Measurements from ENCODE around the gene PTPN20.

The PTPN20 gene

DNA sequence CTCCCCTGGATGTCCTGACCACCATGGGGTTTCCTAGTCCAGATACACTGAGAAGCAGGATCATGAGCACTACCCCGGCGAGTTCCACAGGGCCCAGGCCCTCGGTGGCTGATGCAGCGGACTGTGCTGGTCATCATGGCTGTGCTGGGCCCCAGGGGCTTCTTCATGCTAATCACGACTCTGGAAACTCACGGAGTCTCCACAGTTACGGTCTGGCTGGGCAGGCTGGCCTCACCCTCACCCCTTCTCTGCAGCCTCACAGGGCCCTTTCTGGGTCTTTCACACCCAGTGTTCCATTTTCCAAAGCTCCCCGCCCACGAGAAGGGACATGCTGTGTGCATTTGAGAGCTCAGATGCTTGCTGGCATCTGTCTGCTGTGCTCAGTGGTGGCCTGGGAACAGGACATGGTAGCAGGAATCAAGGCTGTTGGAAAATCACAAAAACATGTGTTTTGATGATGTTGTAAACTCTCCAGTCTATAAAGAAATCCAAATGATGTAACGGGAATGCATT, 119.0 kb downstream of the PTPN20 start:
- no peaks in the 10 kb centered on the region for H3K4me1 ChIP-seq (ENCODE audit: insufficient read depth, low read length)
- 93% methylated on average over 10 of the region's 10 CpGs for WGBS
- no peaks in the 10 kb centered on the region for H3K27me3 ChIP-seq (ENCODE audit: insufficient read depth, low read length)
- H3K9ac ChIP-seq (ENCODE audit: low read depth, low read length), result no peak overlapping the region
- H3K36me3 ChIP-seq (ENCODE audit: insufficient read depth, low read length), result no peaks in the 10 kb centered on the region
- no peaks in the 10 kb centered on the region for H3K9me3 ChIP-seq (ENCODE audit: insufficient read depth, low read depth, low read length)
- no peak overlapping the region for H3K27ac ChIP-seq (ENCODE audit: low read depth, low read length)
- H3K4me3 ChIP-seq (ENCODE audit: low read length), result no peak overlapping the region

- Histone ChIP-seq H3K4me1 (ENCODE audit: insufficient read depth, low read length) (no peaks in the 10 kb centered on the region), H3K36me3 (ENCODE audit: insufficient read depth, low read length) (no peaks in the 10 kb centered on the region), H3K27ac (ENCODE audit: low read depth, low read length) (no peak overlapping the region), H3K4me3 (ENCODE audit: low read length) (no peak overlapping the region), H3K9ac (ENCODE audit: low read depth, low read length) (no peak overlapping the region), H3K9me3 (ENCODE audit: insufficient read depth, low read depth, low read length) (no peaks in the 10 kb centered on the region), H3K27me3 (ENCODE audit: insufficient read depth, low read length) (no peaks in the 10 kb centered on the region)
- whole genome bisulfite sequencing, result 87% methylated on average over 7 of the region's 7 CpGs
Observed at GRCh38 chr10:47031211-47031900, 120.1 kb downstream of the PTPN20 start.

GRCh38 chr10:47031901-47032465, 120.8 kb downstream of the PTPN20 start:
- H3K9me3 ChIP-seq (ENCODE audit: insufficient read depth, low read depth, low read length), result no peaks in the 10 kb centered on the region
- no peaks in the 10 kb centered on the region for H3K36me3 ChIP-seq (ENCODE audit: insufficient read depth, low read length)
- no peaks in the 10 kb centered on the region for H3K4me1 ChIP-seq (ENCODE audit: insufficient read depth, low read length)
- no peaks in the 10 kb centered on the region for H3K27me3 ChIP-seq (ENCODE audit: insufficient read depth, low read length)
- H3K9ac ChIP-seq (ENCODE audit: low read depth, low read length), result no peak overlapping the region
- 91% methylated on average over 7 of the region's 7 CpGs for WGBS
- no peak overlapping the region for H3K4me3 ChIP-seq (ENCODE audit: low read length)
- H3K27ac ChIP-seq (ENCODE audit: low read depth, low read length), result no peak overlapping the region

DNA sequence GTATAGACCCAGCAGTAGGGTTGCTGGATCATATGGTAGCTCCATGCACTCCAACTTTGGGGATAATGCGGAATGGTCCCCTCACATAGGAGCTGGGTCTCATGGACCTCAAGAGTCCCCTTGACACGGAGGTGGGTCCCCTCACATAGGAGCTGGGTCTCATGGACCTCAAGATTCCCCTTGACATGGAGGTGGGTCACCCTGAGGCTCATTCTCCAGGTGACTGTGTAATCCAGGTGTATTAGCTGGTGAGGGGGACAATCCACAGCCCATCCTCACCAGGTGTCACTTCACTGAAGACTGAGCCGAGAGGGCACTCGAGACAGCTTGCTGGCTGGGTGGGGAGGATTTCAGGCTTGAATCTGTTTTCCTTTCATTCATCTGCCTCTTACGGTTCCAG, 121.9 kb downstream of the PTPN20 start:
- Histone ChIP-seq H3K27ac (ENCODE audit: low read depth, low read length) (no peak overlapping the region), H3K36me3 (ENCODE audit: insufficient read depth, low read length) (no peaks in the 10 kb centered on the region), H3K4me1 (ENCODE audit: insufficient read depth, low read length) (no peaks in the 10 kb centered on the region), H3K4me3 (ENCODE audit: low read length) (no peak overlapping the region), H3K27me3 (ENCODE audit: insufficient read depth, low read length) (no peaks in the 10 kb centered on the region), H3K9me3 (ENCODE audit: insufficient read depth, low read depth, low read length) (no peaks in the 10 kb centered on the region), H3K9ac (ENCODE audit: low read depth, low read length) (no peak overlapping the region)
- 93% methylated on average over 5 of the region's 5 CpGs for WGBS

DNA sequence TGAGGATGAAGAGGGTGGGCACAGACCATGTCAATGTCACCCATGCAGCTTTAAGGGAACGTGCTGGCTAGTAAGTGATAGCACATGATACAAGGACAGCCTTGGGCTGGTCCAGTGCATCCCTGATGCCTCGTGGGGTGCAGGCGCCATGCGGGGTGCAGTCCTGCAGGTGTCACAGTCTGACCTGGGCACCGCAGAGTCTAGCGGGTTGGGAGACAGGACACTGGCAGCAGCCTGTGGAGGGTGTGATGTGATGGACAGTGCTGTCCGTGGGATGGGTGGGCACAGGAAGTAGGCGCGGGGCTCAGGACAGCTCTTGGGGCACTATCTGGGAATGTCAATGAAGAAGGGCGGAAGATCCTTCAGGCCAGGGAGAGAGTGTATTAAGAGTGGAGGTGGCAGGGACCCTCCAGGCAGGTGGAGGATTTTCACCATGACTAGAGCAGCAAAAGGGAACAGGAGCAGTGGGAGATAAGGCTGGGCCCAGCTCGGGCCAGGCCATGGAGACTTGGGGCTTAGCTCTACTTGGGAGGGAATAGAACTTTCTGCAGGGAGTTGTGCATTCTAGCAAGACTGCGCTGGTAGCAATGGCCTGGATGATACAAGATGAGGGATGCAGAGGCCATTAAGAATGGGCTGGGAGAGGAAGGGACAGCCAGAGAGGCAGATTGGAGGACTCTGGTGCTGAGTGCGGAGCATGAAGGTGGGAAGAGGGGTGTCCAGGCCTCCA, 122.5 kb downstream of the PTPN20 start:
- Histone ChIP-seq H3K4me1 (ENCODE audit: insufficient read depth, low read length) (no peaks in the 10 kb centered on the region), H3K9me3 (ENCODE audit: insufficient read depth, low read depth, low read length) (no peaks in the 10 kb centered on the region), H3K27me3 (ENCODE audit: insufficient read depth, low read length) (no peaks in the 10 kb centered on the region), H3K36me3 (ENCODE audit: insufficient read depth, low read length) (no peaks in the 10 kb centered on the region), H3K9ac (ENCODE audit: low read depth, low read length) (no peak overlapping the region), H3K4me3 (ENCODE audit: low read length) (no peak overlapping the region), H3K27ac (ENCODE audit: low read depth, low read length) (no peak overlapping the region)
- 91% methylated on average over 13 of the region's 13 CpGs for WGBS

DNA sequence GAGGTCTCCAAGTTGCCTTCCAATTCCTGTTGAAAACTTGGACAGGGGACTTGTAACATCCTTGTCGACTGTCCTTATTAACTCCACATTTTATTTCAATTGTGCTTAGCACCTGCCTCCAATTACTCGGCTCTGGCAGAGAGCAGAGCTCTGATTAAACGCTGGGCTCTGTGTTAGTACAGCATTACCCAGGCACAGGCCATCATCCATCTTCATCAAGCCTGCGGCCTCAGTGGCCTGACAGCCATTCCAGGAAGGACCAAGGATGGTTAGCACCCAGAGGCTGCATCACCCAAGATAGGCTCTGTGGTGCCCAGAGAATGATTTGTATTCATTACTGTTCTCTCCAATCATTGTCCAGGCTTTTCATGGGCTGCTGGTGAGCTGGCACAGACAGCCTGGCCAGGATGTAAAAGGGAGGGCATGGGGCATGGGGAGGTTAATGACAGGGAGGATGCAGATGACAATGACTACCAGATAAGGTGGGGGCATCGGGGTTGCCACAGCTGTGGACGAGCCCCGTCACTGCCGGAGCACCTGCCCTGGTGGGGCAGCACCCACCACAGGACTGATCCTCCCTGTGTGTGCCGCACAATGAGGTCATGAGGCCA, 123.3 kb downstream of the PTPN20 start:
- Histone ChIP-seq H3K9me3 (ENCODE audit: insufficient read depth, low read depth, low read length) (no peaks in the 10 kb centered on the region), H3K4me1 (ENCODE audit: insufficient read depth, low read length) (no peaks in the 10 kb centered on the region), H3K4me3 (ENCODE audit: low read length) (no peak overlapping the region), H3K27me3 (ENCODE audit: insufficient read depth, low read length) (no peaks in the 10 kb centered on the region), H3K9ac (ENCODE audit: low read depth, low read length) (no peak overlapping the region), H3K27ac (ENCODE audit: low read depth, low read length) (no peak overlapping the region), H3K36me3 (ENCODE audit: insufficient read depth, low read length) (no peaks in the 10 kb centered on the region)
- WGBS, result 91% methylated on average over 9 of the region's 9 CpGs

DNA sequence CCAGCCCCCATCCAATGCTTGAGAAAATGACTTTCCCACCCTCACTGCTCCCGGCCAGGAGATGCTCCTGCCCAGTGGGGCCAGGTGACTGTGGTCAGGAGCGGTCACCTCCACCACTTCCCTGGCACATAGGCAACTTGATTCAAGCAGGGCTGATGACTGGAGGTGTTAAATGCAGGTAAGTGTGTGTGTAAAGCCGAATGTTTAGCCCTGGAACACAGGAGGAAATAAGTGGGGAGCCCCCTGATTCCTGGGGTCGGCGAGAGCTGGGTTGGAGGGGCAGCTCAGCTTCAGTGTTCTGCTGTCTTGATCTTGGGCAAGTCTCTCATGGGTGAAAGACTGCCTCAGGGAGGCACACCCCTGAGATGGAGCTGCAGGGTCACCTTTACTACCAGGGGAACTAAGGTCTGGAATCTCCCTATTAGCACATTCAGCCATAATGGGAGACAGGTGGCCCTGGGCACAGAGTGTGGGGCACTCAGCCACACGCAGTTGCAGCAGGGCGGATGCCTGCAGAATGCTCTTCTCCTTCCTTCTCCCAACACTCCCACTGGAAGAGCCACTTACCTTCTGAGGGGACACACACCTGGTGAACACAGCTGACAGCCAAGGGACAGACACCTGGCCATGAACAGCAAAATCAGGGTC, 124.1 kb downstream of the PTPN20 start:
- Histone ChIP-seq H3K4me1 (ENCODE audit: insufficient read depth, low read length) (no peaks in the 10 kb centered on the region), H3K27ac (ENCODE audit: low read depth, low read length) (no peak overlapping the region), H3K4me3 (ENCODE audit: low read length) (no peak overlapping the region), H3K27me3 (ENCODE audit: insufficient read depth, low read length) (no peaks in the 10 kb centered on the region), H3K9me3 (ENCODE audit: insufficient read depth, low read depth, low read length) (no peaks in the 10 kb centered on the region), H3K36me3 (ENCODE audit: insufficient read depth, low read length) (no peaks in the 10 kb centered on the region), H3K9ac (ENCODE audit: low read depth, low read length) (no peak overlapping the region)
- WGBS, result 92% methylated on average over 7 of the region's 7 CpGs

DNA sequence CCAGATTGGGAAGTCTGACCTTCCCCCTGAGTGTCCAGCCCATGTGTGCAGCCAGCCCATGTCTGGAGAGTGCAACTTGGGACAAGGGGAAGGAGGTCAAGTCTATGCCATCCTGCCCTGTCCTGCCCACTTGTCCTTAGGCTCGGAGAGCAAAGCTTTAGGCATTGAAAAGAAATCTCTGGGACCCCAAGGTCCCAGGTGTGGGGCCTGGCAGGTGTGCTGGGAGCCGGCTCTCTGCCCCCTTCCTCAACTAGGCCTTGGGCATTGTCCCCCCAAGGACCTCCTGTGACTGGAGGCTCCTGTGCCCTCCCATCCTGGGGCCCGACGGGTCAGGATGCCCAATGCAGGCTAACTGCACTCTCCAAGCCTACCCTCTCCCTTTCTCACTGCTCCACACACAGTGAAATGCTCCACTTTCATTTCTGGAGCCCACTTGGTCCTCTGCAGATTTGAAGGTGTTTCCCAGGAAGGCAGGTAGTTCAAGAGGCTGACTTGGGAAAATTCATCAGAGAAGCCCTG, 124.7 kb downstream of the PTPN20 start:
- H3K36me3 ChIP-seq (ENCODE audit: insufficient read depth, low read length), result no peaks in the 10 kb centered on the region
- H3K9me3 ChIP-seq (ENCODE audit: insufficient read depth, low read depth, low read length), result no peaks in the 10 kb centered on the region
- no peaks in the 10 kb centered on the region for H3K4me1 ChIP-seq (ENCODE audit: insufficient read depth, low read length)
- no peak overlapping the region for H3K27ac ChIP-seq (ENCODE audit: low read depth, low read length)
- WGBS, result 89% methylated on average over 4 of the region's 4 CpGs
- H3K4me3 ChIP-seq (ENCODE audit: low read length), result no peak overlapping the region
- H3K9ac ChIP-seq (ENCODE audit: low read depth, low read length), result no peak overlapping the region
- no peaks in the 10 kb centered on the region for H3K27me3 ChIP-seq (ENCODE audit: insufficient read depth, low read length)

GRCh38 chr10:47036771-47037170, 125.5 kb downstream of the PTPN20 start:
- 92% methylated on average over 7 of the region's 7 CpGs for WGBS
- H3K27ac ChIP-seq (ENCODE audit: low read depth, low read length), result no peak overlapping the region
- no peaks in the 10 kb centered on the region for H3K9me3 ChIP-seq (ENCODE audit: insufficient read depth, low read depth, low read length)
- H3K9ac ChIP-seq (ENCODE audit: low read depth, low read length), result no peak overlapping the region
- H3K27me3 ChIP-seq (ENCODE audit: insufficient read depth, low read length), result no peaks in the 10 kb centered on the region
- no peak overlapping the region for H3K4me3 ChIP-seq (ENCODE audit: low read length)
- no peaks in the 10 kb centered on the region for H3K36me3 ChIP-seq (ENCODE audit: insufficient read depth, low read length)
- no peaks in the 10 kb centered on the region for H3K4me1 ChIP-seq (ENCODE audit: insufficient read depth, low read length)

DNA sequence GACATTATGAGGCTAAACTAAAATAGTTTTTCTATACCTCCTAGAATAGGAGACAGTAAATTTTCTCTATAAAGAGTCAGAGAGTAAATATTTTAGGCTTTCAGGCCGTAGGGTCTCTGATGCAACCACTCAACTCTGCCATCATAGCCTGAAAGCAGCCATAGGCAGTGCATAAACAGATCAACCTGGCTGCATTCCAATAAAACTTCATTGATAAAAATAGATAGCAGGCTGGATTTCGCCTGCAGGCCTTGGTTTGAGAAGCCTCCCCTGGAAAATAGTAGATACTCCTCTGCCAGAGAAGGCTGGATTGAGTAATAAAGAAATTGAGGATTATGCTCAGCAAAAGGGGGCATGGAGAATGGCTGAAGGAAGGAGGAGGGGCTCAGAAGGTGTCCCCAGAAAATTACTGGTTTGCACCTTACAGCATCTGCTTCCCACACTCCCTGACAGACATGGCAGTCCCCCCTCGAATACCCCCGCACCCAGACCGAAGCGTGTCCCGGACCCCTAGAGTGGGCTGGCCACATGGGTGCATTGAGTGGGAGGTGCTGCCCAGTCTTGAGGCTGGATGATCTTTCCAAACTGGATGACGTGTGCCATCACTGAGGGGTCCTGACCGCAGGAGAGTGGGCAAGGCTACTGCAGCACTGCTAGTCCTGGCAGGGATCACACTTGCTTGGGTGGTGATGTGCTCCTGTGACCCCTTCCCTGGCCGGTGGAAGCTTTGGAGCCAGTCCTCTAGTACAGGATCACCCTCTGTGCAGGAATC, 126.6 kb downstream of the PTPN20 start:
- H3K4me1 ChIP-seq (ENCODE audit: insufficient read depth, low read length), result no peaks in the 10 kb centered on the region
- no peak overlapping the region for H3K4me3 ChIP-seq (ENCODE audit: low read length)
- no peaks in the 10 kb centered on the region for H3K36me3 ChIP-seq (ENCODE audit: insufficient read depth, low read length)
- H3K27ac ChIP-seq (ENCODE audit: low read depth, low read length), result no peak overlapping the region
- WGBS, result 95% methylated on average over 10 of the region's 10 CpGs
- H3K9me3 ChIP-seq (ENCODE audit: insufficient read depth, low read depth, low read length), result no peaks in the 10 kb centered on the region
- no peaks in the 10 kb centered on the region for H3K27me3 ChIP-seq (ENCODE audit: insufficient read depth, low read length)
- H3K9ac ChIP-seq (ENCODE audit: low read depth, low read length), result no peak overlapping the region
